NCI-H2107 (cell line): Measurements from ENCODE around the gene RAPGEF5.
A peak's percentile ranks its signal among the peaks of the same experiment; 100 is the strongest.

Source experiments
- DNase-seq: peaks from one replicate; lab custom pipeline; 2025; lab: John Stamatoyannopoulos, UW

Gene RAPGEF5

DNA sequence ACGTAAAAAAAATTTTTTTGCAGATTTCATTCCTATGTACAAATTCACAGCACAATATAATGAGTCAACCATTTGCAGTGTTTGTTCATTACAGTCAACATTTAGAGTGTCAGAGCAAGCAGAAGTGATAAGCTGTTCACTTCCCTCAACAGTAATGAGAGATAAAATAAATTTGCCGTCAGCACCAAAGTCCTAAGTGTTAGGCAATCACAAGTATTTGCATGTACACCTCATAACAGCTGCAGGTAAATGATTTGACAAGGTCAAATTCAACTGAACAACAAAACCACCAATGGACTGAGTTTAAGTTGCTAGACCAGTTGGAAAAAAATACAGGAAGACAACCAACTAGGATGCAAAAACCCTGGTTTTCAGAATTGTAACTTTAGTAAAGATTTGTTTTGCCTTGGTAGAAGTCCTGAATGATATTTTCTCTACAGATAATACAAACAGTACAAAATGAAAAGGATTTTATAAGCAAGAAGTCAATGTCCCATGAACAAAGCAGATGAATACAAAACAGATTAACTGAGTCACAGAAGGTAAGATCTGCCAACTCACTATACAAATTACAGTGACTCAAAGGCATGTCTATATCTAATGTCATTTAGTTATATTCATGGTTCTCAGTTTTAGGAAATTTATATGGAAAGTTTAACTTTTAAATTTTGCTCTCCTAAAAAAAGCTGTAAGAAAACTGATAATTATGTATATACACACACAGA lies 10.4 kb downstream of the RAPGEF5 start:
- no peak for DNase-seq

DNA sequence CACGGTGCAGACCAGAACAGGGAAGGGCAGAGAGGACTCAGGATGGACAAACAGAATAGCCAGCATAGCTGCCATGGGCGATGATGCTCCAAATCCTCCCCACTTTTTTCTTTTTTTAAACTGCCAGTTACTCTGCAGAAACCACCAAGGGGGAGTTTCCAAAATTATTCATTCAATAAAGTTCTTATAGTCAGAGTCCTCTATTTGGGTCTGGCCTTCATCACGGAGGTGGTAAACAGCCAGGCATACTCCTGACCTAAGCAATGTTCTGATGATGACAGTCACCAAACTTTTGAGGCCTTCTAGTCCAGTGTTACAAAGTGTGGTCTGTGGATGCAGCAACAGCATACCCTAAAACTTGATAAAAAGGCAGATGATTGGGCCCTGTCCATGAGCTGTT lies 12.3 kb downstream of the RAPGEF5 start:
- DNase-seq, result no peak

DNA sequence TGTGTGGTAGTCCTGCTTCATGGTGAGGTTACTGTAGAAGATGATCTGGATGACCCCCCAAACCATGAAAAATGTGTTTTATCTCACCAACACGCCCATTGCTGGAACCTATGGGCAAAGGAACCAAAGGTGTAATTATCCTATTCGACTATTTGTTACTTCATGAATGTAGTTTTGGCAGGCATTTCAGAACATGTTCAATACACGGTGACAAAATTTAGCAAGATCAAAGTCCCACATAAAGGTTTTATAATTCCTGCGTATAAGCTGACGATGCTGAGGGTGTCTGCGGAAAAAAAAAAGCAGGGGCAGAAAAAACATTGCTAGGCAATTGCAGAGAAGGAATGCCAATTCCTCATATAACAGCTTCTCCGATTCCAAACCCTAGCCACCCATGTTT lies 13.3 kb downstream of the RAPGEF5 start:
- DNase-seq, result no peak

- DNase-seq, result no peak
Measured at GRCh38 chr7:22343071-22343470, 13.9 kb downstream of the RAPGEF5 start.

- no peak for DNase-seq
Measured at GRCh38 chr7:22339725-22340390, 17.1 kb downstream of the RAPGEF5 start.

DNA sequence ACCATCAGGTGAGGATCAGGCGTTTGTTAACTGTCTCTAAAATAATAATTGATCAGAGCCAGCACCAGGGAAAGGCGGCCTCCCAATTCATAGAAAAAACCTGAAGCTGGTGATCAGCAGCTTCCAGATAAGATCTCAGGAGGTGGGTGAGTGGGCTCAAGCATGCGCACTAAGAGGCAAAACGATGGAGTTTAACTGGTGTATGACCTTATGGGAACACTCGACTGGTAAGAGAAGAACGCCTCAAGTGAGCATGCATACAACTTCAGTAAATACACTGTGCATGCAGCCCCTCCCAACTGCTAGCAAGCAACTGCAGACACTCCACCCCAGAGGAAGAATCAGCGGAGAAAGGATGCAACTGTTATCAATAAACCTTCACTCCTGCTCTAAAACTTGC lies 18.1 kb downstream of the RAPGEF5 start:
- no peak for DNase-seq

- no peak for DNase-seq
Measured at GRCh38 chr7:22338411-22338810, 18.5 kb downstream of the RAPGEF5 start.

- peak; percentile 75 for DNase-seq
Measured at GRCh38 chr7:22333680-22334141, 23.2 kb downstream of the RAPGEF5 start.

DNA sequence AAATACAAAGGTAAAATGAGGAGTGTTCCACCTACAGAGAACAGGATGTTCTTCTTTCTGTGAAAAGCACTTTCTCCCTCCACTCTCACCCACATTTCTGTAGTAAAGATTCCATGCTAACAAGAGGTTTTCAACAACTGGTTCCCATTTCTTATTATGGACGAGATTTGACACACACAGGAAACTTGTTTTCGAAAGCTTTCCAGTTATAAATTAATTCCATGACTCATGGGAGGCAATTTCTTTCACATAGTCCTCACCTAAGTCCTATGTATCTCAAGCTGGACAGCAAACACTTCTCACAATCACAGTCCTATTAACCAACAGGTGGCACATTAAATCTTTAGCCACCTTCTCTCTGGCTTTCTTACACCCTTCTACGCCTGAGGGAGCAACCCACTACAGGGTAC lies 24.5 kb downstream of the RAPGEF5 start:
- no peak for DNase-seq

GRCh38 chr7:22331704-22332103 lies 25.2 kb downstream of the RAPGEF5 start:
- no peak for DNase-seq

GRCh38 chr7:22330903-22331302 lies 26.1 kb downstream of the RAPGEF5 start:
- DNase-seq, result no peak

DNA sequence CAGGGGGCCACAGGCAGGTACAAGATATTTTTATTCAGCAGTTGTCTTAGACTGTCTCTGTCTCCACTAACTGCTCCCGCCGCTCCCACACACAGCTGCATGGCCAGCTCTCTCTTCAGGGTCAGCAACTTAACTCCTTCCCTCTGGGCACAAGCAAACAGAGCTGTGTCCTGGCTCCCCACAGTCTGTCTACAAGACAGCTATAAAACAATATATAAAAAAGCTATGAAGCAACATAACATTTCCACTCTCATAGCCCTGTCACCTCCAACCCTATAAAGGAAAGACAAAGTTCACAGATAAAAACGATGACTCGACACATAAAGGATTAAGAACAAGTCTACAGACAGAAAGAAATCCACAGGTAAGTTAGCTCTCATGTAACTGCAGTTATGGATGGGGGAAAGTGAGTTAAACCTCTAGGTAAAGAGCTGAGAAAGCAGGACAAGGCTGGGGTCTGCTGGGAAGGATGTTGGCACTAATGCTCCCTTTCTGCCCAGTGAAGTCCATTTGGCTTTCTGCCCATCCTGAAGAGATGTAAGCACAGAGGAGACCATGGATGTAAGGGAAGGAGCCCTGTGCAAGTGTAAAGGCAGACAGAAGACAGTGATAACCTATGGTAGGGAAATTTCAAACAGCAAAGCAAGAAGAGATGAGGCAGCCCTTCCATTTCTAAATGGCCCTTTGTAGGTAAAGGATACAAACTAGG lies 27.0 kb downstream of the RAPGEF5 start:
- DNase-seq, result no peak

DNA sequence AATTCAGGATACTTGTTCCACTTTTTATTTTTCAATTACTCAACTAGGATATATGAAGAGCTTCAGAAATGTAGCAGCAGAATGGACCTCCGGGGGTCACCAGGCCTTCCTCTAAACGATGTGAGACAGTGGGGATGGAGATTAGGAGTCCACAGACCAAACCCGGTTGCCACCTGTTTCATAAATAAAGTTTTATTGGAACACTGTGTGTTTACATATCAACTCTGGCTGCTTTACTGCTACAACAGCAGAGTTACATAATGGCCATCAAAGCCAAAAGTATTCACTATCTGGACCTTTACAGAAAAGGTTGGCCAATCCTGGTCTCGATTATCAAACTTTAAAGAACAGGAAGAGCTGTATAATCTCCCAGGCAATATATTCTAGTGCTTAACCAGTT lies 30.8 kb downstream of the RAPGEF5 start:
- DNase-seq, result no peak

DNA sequence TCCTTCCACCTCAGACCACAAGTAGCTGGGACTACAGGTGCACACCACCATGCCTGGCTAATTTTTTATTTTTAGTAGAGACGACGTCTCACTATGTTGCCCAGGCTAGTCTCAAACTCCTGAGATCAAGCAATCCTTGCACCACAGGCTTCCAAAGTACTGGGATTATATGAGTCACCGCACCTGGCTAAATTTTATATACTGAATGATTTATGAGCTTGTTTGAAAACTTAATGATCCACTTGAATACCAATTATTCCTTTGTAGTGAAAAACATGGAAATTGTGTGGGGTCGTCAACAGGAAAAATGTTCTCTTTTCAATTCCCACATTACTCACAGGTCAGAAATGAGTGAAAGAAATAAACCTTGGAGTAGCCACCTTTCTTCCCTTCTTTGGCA lies 31.3 kb downstream of the RAPGEF5 start:
- DNase-seq, result no peak

- no peak for DNase-seq
Measured at GRCh38 chr7:22323714-22324113, 33.2 kb downstream of the RAPGEF5 start.

- no peak for DNase-seq
Measured at GRCh38 chr7:22320416-22320815, 36.5 kb downstream of the RAPGEF5 start.

DNA sequence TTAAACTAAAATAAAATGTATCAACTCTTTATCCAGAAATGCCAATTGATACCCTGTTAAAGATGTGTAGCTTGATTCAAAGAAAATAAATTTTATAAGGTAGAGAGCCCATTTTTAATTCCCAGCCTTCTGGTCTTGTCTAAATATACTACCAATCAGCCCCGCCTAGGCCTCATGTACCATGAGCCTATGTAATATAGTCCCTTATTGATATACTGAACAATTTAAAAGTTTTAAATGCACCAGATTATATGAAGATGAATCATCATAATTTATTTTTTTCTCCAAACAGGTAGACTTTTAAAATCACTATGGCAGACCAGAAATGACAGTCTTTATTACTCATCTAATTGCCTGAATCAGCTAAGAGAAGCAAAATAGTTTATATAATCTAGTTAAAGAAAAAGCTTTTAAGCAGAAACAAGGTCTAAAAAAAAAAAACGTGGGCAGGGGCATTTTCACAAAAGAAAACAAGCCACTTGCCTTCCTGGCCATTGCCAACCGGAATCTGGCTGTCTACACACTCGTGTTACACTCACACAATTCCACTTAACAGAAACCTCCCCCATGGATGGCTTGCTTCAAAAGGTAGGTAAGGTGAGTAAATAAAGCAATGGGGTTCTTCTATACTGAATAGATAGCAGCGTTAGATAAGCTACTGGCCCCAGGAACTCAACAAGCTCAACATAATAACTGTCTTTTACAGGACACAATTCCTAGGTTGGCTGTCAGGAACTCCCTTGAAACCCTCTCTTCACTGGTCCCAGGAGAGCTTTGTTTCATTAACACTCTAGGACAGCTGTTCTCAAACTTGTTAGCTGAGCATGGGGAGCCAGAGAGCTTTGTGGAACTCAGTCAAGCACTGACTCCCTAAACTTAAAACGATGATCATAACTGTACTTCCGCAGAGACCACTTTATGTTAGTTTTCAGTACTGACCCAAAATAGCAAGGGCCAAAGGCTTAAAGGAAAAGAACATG lies 37.2 kb downstream of the RAPGEF5 start:
- peak; percentile 87 for DNase-seq

- no peak for DNase-seq
Measured at GRCh38 chr7:22318376-22318775, 38.6 kb downstream of the RAPGEF5 start.

DNA sequence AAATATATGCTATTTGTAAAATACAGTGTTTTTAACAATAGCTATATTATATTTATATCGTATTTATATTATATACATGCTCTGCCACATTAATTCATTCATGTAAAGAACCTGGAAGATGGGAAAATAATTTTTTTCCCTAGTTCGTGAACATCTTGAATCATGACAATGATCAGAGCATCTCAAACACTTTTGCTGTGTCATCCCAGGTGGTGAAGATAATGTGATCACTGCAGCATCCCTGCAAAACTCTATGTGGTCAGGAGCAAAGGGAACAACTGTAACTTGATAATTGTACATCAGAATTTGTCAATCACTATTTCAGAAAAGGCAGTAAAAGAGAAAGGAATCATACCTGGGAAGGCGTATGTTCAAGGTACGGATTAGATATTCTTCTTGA lies 39.3 kb downstream of the RAPGEF5 start:
- DNase-seq, result no peak

DNA sequence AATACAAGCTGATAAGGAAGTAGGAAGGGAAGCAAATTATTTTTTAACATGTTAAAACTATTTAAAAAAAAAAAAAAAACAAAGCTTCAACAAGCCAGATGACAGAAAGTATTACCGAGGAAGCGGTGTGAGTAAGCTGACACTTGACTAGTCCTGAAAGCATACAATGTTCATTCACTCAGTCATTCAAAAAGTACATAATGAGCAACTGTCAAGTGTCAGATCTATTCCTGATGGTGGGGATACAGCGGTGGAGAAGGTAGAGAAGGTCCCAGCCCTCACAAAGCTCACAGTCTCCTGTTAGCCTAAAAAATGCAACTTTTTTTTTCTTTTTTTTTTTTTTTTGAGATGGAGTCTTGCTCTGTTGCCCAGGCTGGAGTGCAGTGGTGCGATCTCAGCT lies 40.0 kb downstream of the RAPGEF5 start:
- DNase-seq, result no peak

GRCh38 chr7:22307816-22308215 lies 49.1 kb downstream of the RAPGEF5 start:
- no peak for DNase-seq

DNA sequence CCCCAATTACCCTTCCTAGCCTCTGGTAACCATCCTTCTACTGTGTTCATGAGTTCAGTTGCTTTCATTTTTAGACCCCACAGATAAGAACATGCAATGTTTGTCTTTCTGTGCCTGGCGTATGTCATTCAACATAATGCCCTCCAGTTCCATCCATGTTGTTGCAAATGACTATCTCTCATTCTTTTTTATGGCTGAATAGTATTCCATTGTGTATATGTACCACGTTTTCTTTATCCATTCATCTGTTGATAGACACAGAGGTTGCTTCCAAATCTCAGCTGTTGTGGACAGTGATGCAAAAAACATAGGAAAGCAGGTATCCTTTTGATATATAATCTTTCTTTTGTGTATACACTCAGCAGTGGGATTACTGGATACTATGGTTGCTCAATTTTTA lies 51.2 kb downstream of the RAPGEF5 start:
- DNase-seq, result no peak
